Activated CD4-positive, alpha-beta T cell treated with anti-CD3 and anti-CD28 coated beads, Interleukin-2, amount 50 U/mL, for 16 hours (primary cell): ENCODE data around the gene FBXO15.

Experiments
- DNase-seq: peaks from one replicate; pipeline ENCODE4 v3.0.0-alpha.2; 2020

Gene FBXO15

DNA sequence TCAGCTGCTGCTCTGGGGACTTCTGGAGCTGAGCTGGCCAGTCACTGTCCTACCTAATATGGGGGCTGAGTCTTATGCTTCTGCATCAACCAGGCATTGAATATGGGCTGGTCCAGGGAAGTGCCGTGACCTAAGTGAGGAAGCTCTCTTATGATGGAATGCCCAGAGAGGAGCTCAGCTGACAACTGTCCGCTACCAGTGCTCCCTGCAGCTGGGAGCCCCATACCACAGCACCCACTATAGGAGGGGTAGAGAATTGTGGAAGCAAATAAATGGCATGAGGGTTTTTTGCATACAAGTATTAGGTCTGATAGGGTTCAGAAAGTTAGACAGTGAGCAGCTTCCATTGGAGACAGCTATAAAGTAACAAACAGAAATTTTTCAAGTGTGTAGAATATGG lies 5.2 kb upstream of the FBXO15 start:
- no peak for DNase-seq

DNA sequence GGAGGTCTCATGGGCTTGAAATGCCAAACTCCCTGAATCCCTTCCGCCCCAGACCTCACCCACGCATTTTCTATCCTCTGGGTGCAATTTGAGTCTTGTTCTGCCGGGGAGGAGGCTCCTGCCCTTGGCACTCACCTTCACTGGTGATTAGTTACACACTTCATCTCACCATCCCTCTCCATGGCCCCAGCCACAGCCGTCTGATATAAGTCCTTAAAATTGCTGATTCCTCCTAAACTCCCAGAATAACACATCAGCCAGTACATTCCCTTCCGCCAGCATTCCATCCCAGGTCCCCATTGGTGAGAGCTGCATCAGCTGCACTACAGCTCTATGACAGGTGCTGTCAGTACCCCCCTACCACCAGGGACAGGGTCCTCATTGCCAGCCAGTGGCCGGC lies 4.6 kb upstream of the FBXO15 start:
- no peak for DNase-seq

DNA sequence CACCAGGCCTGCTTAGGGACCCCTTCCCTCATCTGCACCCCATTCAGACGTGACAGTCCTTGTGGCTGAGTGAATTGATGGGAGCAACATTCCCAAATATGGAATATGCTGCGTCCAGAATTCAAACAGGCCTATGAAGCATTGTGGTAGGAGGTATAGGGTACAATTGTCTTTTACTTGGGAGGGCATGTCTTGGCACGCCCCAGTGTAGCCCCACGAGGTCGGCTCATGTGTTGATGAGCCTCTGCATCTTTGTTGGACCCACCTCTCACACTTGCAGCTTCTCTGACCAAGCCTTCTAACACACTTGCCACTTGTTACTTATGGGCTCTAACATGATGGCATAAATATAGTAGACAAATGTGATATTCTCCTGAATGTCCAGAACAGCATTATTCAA lies 2.2 kb upstream of the FBXO15 start:
- DNase-seq, result no peak

DNA sequence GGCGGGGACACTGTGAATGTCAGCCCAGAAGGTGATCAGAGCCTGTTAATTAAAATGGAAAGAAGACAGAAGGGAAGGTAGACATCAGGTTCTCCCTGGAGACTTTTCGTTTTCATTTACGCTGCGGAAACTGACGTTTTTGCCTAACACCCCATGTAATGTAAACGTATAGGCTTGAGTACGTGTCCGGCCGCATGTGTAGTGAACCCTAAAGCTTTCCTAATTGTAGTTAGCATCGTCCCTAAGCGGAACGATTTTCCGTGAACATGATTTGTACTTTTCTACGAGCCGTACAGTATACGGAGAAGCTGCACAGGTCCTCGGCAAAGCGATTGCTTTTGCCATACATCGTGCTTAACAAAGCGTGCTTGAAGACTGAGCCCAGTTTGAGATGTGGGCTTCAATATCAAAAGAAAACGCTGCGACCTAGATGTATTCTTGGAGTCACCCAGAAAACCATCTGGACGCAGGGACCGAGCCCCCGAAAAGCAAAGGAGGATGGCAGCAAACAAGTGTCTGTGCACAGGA lies 973 bp upstream of the FBXO15 start:
- no peak for DNase-seq

DNA sequence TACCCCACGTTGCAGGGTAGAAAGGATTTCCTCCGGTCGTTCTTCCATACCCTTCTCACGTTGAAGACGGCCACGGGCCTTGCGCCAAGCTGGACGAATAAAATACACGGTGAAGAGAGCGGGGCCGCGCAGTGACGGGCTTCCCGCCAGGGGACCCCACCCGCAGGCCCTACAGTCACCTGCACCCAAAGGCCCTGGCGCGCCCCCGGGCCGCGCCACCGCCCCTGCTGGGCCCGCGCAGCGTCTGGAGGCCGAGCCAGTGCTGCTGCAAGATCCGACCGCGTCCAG lies 199 bp downstream of the FBXO15 start:
- DNase-seq, result no peak

DNA sequence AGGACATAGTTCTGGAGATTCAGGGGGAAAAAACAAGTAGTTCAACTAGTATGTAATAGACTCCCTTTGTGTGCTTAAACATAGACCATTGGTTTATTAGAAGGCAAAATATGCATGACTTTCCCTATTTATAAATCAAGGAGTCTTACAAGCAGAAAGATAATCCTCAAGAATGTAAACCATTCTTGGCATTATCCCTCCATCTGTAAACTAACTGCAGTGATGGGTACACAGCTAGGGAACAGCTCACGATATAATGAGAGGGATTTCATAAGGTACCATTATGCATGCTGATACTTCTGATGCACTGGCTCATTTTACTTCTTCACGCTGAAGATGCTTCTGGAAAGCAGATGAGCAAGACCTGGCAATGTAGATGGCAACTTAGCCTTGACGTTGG lies 878 bp downstream of the FBXO15 start:
- no peak for DNase-seq

DNA sequence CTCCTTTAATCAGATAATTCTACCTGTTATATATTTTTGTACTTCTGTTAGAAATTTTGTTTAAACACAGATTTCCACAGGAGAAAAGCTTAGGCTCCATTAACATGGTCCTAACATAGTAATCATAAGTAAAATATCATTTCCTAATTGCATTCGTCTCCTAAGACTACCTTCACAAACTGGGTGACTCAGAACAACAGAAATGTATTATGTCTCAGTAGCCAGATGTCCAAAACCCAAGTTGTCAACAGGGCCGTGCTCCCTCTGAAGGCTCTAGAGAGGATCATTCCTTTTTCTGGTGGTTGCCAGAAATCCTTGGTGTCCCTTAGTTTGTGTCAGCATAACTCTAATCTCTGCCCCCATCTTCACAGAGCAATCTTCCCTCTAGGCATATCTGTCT lies 5.4 kb downstream of the FBXO15 start:
- DNase-seq, result no peak

DNA sequence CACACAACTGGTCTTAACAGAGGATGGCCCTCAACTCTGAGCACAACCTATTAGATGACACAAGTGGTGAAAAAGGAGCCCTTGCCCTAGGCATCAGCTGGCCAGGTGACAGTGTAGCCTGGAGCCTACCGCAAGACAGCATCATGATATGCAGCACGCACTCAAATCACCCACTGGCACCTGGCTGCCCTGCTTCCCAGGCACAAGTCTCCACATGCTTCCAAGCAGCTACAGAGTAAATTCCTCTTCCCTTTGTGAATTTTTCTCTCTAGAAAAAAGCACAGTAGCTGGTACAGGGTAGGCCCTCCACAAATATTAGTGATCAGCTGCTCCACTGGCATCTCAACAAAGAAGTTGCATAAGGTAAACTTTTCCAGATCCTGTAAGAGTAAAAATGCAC lies 6.0 kb downstream of the FBXO15 start:
- DNase-seq, result no peak

DNA sequence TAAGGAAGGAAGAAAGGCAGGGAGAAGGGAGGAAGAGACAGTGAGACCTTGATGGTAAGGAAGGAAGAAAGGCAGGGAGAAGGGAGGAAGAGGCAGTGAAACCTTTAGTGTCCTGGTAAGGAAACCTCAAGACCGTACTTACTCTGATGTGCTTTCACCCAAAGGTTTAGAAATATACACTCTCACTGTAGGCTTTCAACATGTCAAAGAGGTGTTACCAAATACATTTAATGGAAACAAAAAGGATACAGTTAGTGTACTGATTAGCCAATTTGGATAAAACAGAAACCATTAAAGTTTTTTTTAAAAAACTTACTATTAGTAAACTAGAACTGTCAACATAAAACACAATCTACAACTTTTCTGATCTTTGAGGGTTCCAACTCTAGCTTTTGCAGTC lies 7.1 kb downstream of the FBXO15 start:
- DNase-seq, result no peak

DNA sequence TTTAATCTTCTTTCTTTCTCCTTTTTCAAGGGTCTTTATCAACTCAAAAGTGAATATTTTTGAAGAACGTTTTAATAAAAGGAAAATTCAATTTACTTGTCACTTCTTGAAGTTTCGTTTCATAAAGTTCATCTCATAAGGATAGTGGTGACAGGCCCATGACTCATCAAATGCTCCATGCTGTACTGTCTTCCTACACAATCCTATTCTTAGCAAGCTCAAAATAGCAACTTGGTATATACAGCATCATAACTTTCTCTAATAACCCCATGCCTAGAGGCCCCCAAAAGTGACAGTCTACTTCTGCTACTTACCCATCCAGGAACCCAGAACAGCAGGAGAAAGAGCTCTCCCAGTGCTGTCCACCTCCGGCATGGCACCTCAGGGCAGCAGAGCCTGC lies 7.7 kb downstream of the FBXO15 start:
- peak; percentile 67 for DNase-seq

DNA sequence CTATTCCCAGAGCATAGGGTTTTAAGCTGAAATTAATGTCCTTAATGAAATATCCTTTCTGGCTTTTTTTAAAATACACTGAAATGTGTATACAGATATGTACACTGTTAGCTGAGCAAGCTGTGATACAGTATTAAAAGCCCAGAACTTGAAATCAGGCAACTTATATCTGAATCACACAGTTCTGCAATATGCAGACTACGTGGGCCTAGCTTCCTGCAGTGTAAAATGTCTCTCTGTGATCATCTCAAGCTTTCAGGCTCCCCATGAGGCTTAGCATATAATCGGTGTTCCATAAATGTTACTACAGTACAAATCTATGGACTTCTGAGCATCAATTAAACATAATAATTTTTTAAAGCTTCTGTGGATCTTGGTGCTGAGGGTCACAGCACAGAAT lies 8.2 kb downstream of the FBXO15 start:
- DNase-seq, result no peak

DNA sequence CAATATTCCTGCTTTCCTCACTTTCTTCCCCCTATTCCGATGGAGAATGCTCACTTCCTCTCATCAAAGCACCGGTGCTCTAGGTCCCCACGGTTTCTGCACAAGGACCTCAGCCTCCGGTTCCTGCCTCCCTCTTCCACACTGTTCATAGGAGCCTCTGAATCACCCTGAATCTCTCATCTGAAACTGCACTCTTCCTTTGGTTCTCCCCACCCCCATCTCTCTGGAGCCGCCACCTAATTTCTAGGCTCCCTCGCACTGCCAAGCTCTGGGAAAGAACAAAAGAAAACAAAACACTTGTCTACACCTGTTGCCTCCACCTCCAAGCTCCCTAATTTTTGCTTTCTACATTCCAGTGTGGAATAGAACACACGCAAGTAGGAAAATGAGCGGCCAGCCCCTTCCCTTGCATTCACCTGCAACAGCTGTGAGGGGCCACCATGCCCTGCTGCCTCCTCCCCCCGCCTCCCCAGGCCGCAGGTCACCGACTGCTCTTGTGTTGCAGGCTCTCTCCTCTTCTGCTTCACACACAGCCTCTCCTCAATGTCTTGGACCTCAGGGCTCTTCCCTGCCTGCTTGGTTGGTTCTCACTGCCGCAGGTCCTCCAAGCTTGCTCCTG lies 9.6 kb downstream of the FBXO15 start:
- no peak for DNase-seq

DNA sequence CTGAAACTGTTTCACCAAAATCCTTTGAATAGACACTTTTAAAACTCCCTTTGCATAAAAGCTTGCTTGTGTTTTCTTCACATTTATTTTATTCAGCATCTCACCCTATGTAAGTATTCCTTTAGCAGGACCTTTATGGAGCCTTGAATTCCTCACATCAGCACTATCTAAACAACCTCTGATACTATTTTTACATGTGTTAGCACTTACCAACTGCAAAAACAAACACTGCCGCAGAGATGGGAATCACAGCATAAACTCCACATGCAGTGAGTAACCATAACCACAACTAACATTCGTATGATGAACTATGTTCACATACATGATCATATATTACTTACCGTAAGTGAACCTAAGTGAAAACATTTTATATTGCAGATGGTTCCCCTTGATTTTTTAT lies 15.4 kb downstream of the FBXO15 start:
- DNase-seq, result no peak

DNA sequence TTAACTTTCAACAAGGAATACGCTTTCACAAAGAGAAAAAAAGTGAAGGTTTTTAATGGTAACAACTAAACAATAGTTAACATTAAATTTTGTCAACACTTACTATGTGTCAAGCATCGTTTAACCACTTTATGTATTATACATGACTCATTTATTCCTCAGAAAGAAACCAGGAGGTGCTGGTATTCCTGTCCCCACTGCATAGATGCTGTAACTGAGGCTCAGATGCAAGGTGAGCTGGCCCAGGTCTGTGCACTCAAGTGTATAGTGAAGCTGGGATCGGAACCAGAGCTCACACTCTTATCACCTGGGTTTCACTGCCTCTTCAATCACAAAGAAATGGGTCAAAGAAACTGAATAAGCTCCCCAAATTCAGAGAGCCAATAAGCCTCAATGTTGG lies 16.5 kb downstream of the FBXO15 start:
- DNase-seq, result no peak

DNA sequence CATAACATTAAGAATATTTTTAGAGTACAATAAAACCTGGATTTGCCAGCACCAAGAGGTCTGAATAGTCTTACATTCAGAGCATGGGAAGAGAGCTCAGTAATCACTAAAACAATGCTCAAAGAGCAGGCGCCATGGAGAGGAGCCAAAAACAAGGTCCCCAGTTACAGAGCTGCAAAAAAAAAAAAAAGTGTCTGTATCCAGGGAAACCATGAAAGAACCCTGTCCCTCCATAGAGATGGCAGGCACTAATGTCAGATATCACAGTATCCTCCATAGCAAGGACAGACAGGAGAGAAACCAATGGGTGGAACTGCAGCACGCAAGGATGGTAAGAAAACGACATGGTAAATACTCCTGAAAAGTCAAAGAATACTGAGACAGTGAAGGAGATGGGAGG lies 19.5 kb downstream of the FBXO15 start:
- no peak for DNase-seq

DNA sequence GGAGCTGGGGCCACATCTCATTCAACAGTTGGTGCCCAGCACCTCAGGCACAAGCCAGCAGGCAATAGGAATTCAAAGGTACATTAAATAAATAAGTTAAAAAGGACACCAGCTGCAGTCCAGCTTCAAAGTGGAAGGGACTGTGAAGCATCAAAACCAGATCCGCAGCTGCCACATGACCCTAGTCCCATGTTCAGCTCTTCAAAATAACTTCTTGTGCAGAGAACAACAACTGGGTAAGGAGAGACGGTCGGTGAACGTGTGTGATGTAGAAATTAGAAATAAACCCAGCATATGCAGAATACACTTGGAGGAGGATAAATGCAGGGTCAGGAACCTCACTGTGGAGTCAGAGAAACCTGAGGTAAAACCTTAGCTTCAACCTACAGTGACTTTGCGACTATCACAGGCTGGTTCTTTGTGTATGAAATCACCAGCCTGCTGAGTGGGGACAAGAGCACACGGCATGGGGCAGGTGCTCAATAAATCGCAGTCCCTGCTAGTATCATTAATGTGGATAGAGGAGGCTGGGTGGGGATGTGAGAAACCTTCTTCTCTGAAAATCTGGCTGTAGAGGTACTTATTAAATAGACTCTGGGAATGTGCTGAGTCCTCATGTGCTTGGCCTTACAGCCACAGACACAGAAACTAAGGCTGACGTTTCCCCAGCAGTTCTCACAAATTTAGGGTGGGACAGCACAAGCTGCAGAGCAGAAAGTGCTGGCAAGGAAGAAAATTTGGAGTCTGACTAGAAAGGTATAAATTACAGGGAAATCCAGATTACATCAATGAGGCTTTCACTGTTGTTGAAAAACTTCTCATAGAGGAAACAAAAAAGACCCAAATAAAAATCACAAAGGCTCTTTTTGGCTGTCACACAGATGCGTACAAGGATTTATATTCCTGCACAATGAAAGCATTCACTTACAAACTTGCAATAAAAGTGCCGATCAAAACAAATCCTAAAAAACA lies 20.7 kb downstream of the FBXO15 start:
- no peak for DNase-seq

DNA sequence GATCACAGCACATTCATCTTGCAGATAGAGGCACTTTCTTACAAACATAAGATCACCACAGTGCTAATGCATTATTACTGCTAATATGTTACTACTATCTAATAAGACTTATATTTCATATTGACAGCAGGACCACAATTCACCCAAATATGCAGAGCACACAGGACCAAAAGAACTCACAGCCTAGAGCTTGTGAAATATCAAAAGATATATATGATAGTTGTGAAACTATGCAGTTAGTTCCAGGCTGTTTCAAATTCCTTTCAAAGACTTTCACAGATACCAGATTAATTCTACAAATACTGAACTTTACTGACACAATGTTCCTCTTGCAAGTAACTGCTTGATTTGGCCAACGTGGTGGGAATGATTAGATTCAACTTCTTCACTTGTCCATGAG lies 23.0 kb downstream of the FBXO15 start:
- DNase-seq, result no peak

DNA sequence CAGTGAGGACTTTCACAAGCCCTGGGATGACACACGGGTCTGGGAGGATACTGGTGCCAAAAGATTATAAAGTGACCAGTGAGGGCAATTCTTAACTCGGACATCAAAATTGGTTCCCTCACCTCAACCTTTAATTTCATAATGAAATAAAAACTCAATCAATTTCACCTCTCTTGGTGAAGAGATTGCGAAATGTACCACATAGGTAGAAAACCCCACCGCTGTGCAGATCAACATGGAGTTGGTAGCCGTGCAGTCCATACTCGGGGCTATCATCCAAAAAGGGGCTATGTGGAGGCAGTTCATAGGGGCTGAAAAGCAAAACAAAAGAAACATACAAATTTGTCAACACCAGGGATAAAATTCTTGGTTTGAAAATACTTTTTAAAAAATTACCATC lies 24.4 kb downstream of the FBXO15 start:
- DNase-seq, result no peak

DNA sequence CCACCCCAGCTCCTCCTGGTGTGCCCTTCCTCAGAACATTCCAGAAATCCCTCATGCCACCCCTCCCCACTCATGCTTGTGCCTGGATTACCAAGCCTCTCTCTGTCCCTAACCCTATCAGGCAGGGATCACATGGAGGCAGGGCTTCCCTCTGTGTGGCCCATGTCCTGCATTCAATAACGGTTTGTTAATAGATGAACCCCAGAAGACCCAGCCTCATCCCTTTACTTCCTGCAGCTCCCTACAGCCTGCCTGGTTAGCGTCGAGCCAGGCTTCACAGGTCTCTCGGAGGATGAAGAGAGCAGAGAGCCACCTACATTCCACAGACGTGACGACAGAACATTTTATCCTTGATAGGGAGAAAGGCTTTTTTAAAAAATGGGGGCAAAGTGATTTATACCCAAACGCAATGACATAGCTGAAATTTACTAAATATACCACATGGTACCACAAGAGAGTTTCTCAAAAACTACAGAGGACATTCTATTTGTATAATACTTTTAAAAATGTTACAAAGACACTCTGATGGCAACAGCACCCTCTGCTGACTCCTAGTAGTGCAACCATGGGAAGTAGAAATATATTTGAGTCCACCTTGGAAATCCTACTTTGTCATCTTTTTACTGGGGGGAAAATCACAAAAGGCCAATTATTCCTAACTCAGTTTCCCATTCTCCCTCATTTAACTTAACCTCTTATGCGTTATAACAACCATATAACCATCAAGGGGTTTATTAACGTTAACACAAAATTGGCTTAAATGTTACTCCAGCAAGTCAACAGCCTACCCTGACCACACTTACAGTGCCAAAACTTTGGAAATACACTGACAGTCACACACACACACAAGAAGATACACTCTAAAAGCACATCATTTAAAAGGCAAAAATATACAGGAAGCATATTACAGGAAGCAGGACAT lies 30.7 kb downstream of the FBXO15 start:
- DNase-seq, result no peak

DNA sequence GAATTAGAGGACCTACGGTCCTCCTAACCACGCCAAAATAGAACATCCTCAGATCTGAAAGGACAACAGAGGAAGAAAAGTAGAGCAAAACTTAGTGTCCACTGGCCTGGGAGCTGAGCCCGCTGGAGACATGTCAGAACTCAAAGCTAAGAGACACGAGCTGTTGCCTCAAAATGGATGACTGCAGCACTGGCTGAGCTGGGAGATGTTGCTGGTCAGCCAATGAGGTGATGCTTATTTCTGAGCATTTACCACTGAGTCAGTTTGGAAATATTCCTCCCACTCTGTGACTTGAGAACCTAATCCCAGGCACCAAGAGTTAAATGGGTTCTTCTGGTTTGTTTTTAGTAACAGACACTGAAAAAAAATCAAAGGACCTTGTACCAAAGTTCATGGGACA lies 32.6 kb downstream of the FBXO15 start:
- DNase-seq, result no peak

DNA sequence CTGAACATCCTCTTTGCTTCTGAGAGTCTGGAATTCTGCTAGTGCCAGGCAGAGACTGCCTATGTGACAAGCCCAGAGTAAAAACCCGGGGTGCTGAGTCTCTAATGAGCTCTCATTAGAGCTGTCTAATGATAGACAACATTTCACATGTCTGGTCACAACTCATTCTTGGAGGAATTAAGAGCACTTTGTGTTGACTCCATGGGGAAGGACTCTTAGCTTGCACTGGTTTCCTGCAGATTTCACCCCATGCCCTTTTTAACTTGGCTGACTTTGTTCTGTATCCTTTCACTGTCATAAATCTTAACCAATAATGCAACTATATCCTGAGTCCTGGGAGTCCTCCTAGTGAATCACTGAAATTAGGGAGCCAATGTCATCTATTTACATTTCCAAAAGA lies 33.5 kb downstream of the FBXO15 start:
- DNase-seq, result no peak

DNA sequence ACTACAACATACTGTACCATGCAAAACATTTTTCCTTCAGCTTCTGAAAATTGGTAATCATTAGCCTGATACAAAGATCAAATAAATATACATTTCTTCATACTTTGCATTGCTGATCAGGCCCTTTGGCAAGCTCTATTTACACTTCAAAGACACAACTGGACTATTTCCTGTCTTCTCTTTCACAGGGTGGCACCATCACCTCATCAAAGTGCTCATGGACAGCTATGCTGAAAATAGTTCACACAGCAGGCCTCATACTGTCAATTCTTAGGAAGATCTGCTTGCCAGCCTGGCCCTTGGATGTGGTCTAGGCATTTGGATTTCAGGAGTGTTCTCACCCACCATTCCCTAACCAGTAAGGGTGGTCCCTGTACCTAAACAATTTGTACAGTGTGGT lies 33.9 kb downstream of the FBXO15 start:
- DNase-seq, result no peak

DNA sequence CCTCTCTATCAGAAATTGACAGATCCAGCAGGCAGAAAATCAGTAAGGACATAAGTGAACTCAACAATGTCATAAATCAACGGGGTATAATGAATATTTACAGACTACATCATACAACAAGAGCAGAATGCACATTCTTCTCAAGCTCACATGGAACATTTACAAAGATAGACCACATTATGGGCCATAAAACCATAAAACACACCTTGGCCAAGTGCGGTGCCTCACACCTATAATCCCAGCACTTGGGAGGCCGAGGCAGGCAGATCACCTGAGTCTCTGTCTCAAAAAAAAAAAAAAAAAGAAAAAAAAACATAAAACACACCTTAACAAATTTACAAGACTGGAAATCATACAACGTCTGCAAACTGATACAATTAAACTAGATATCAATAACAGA lies 36.7 kb downstream of the FBXO15 start:
- DNase-seq, result no peak

DNA sequence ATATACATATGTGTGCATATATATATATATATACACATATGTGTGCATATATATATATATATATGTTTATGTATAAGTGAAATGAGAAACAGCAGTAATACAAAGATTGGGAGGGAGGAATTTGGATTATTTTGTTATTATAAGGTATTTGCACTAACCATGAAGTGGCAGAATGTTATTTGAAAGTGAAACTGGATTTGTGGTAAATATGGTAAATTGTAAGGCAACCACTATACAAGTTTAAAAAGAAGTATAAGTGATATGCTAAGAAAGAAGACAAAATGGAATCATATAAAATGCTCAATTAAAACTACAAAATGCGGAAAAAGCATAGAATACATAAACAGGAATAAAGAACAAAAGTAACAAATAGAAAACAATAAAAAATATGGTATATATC lies 37.5 kb downstream of the FBXO15 start:
- DNase-seq, result no peak
